NCI-H187 treated with DMSO at 0.1 percent for 48 hours (cell line): ENCODE results near the gene OR10H1.
"Not testable (repeated sequence)": the region's sequence is repeated elsewhere in the genome, so short reads cannot be mapped to it uniquely, and the experiment has no call there.

Source experiments
- DNase-seq: peaks from one replicate; lab custom pipeline; 2025; lab: John Stamatoyannopoulos, UW

Gene OR10H1

GRCh38 chr19:15774159-15774558, 41.3 kb downstream of the OR10H1 start:
- DNase-seq: not testable (repeated sequence)

GRCh38 chr19:15769586-15769985, 45.9 kb downstream of the OR10H1 start:
- no peak for DNase-seq

DNA sequence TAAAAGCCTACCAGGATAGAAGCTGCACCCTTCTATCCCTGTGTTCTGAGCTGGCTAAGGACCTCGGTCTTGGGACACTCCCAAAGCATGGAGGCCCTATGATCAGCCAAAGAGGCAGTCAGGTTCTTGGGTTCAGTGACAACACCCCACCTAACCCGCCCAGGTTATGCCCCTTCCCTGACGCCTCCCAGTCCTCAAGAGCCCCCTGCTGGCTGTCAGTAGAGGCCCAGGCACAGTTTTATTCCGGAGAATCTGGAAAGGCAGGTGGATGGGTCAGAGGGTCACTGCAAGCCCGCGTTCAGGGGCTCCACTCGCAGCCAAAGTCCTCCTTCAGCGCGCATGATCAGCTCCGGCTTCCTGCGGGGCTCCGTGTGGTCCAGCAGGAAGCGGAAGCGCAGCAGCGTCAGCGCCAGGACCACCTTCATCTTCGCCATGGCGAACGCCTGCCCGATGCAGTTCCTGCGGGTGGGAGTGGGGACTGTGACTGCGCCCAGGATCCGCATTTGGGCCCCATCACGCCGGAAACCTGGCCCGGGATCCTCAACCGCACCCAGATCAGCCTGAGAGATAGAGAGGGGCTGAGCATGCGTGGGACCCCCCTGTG, 55.4 kb downstream of the OR10H1 start:
- no peak for DNase-seq

DNA sequence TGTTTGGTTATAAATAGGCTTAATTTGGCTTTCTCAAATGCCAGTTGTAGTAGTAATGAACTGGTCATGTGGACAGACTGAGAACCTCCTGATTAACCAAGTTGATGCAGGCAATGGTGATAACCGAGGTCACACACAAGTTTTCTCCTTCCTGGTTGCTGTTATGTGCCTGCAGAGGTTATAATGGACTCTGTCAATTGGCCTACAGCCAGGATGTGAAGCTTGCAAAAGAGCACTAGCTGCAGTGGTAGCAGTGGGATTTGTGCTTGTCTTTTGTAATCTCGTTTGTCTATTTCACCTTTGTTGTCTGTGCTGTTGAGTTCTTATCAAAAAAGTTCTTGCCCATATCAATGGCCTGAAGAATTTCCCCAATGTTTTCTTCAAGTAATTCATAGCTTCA, 57.1 kb downstream of the OR10H1 start:
- no peak for DNase-seq
